Pancreas (tissue), 10 donors: ENCODE results near the gene PWWP2B. TPM values are rescaled to one million over a fixed set of nuclear protein-coding genes. Genes with fewer than 3 reads are reported as not detected.
"Not testable (repeated sequence)": the region's sequence is repeated elsewhere in the genome, so short reads cannot be mapped to it uniquely, and the experiment has no call there.

ENCODE experiments used
- ATAC-seq, 4 donors: fragments of 200-7000 bp; cut with Tn5 transposase; one replicate each; pipeline versions ENCODE4 v1.8.0 to v1.9.1; 2020; ENCODE audit warnings: mild to moderate bottlenecking in 4 of 4, moderate library complexity in 4 of 4
- DNase-seq, 6 donors: peaks; one replicate each; pipeline ENCODE4 v3.0.0-alpha.2; 2020
- FAIRE-seq: peaks from 2 replicates; lab custom pipeline; 2012; peaks lifted over from hg19 to GRCh38; lab: Jason Lieb, UNC
- H3K27ac ChIP-seq, 4 donors: fragments of 200-600 bp; sonication (generic); 1 replicate in 3 of 4; 2 replicates in 1 of 4; pipeline versions ENCODE4 v1.5.0 to v1.8.0; 2020
- H3K27me3 ChIP-seq, 4 donors: fragments of 200-600 bp; one replicate each; pipeline ENCODE4 v1.8.0; 2021
- H3K36me3 ChIP-seq, 3 donors: fragments of 200-600 bp; sonication (generic) in 1 of 3; one replicate each; pipeline versions ENCODE4 v1.5.0 to v1.8.0; 2020 to 2021
- H3K4me1 ChIP-seq, 3 donors: fragments of 200-600 bp; one replicate each; pipeline ENCODE4 v1.8.0; 2021
- H3K4me3 ChIP-seq, 4 donors: fragments of 200-600 bp; sonication (generic) in 2 of 4; one replicate each; pipeline versions ENCODE4 v1.5.0 to v1.8.0; 2020 to 2021
- H3K9me3 ChIP-seq, 4 donors: fragments of 200-600 bp; one replicate each; pipeline ENCODE4 v1.8.0; 2021
- CTCF ChIP-seq, 4 donors: fragments of 200-600 bp; sonication (generic) in 3 of 4; IDR thresholded peaks; one replicate each; pipeline versions ENCODE4 v1.5.0 to v1.8.0; 2021; ENCODE audit warnings: antibody characterized with exemption in 4 of 4
- WGBS, 2 donors: extraction: QIAGEN DNeasy Blood & Tissue Kit; methylation state at CpG; one replicate each; pipeline ENCODE4 v1.1.7; 2013; 5-methylcytosine and 5-hydroxymethylcytosine counted together
- intact Hi-C, 3 donors: fragments of 100-400 bp; cut with DNase I; formaldehyde crosslinking; loops; one replicate each; pipeline versions ENCODE4 v1.11.1 to v1.14.2; 2022
- polyA plus RNA-seq, 2 donors: library from polyadenylated mRNA; stranded (reverse); fragments of 200-250 nt; gene quantifications; one replicate each; pipeline ENCODE4 v1.2.3, GENCODE V29; 2013
- total RNA-seq, 6 donors: library from RNA; stranded (reverse); fragmentation: NEBNext Ultra II Directional in 4 of 6; extraction: Animal tissue kit (Norgen Biotek cat#: 25700) in 4 of 6; gene quantifications; one replicate each; pipeline versions ENCODE4 v1.2.1 to v1.2.4, GENCODE V29; 2021 to 2023
- donor health status: healthy with polysubstance abuse.
- donor health status: DM: no; HTN: no; CAD: no; lungs with moderate emphysema.
- donor health status: DM: no; HTN: no; CAD: no.
- donor health status: control.
- donor health status: control.
- donor health status: Bipolar disorder and iron deficiency.
- donor health status: DM: yes; HTN: yes; CAD: no.
- donor health status: DM: no; HTN: no; CAD: no.
- donor health status: DM: no; HTN: no; CAD: no.
- donor health status: DM: yes; HTN: yes; CAD: no.

Gene PWWP2B
- total and polyA plus RNA-seq, 8 donors, result 17.8 to 44.1 (median 25.2) TPM

- Histone ChIP-seq H3K9me3 (no peaks in the 10 kb centered on the region), H3K27me3 (no peaks in the 10 kb centered on the region), H3K36me3 (no peaks in the 10 kb centered on the region), H3K4me3 (no peak overlapping the region), H3K27ac (no peak overlapping the region), H3K4me1 (peaks cover 10% of the 10 kb centered on the region in 3 donors)
- FAIRE-seq, result no peak
- peak in 3 of 6 donors; percentile 16 to 57 (median 50) for DNase-seq
- TF ChIP-seq CTCF (IDR thresholded peaks at IDR 0.05), result no peak
- intact Hi-C loops, result loop anchor here (5.0 to 10.0 kb wide), 2 partner anchors 66 to 258 kb away; no protein-coding TSS in a partner anchor
- ATAC-seq, result no peak
- WGBS, 2 donors, result 77 to 84% methylated on average over 9 of the region's 9 CpGs
These were observed 10.6 kb upstream of the PWWP2B start for GRCh38 chr10:132386419-132386831.

- intact Hi-C loops, result loop anchor here (5.0 to 10.0 kb wide), 2 partner anchors 65 to 258 kb away; no protein-coding TSS in a partner anchor
- not testable (repeated sequence) for H3K9me3 ChIP-seq
These were observed 10.1 kb upstream of the PWWP2B start for GRCh38 chr10:132386896-132387295.

GRCh38 chr10:132387764-132388210 is 9.2 kb upstream of the PWWP2B start:
- no peak overlapping the region for H3K4me3 ChIP-seq
- TF ChIP-seq CTCF (IDR thresholded peaks at IDR 0.05), result peak; percentile 50 to 62 (median 54)
- no peaks in the 10 kb centered on the region for H3K36me3 ChIP-seq
- H3K27me3 ChIP-seq, result no peaks in the 10 kb centered on the region
- no peaks in the 10 kb centered on the region for H3K9me3 ChIP-seq
- WGBS, 2 donors, result 2 to 4% methylated on average over 16 to 26 of the region's 26 CpGs
- DNase-seq, result peak; percentile 60 to 95 (median 80)
- intact Hi-C loops, result loop anchor here (5.0 to 10.0 kb wide), 2 partner anchors 65 to 257 kb away; no protein-coding TSS in a partner anchor
- H3K27ac ChIP-seq, result no peak overlapping the region
- ATAC-seq, result peak in 3 of 4 donors; percentile 70 to 74 (median 72)
- peaks cover 10% of the 10 kb centered on the region in 3 donors for H3K4me1 ChIP-seq
- FAIRE-seq, result no peak

More at GRCh38 chr10:132386896-132387295, 10.1 kb upstream of the PWWP2B start:
- not testable (repeated sequence) for H3K27me3 ChIP-seq, ATAC-seq, H3K27ac ChIP-seq, H3K36me3 ChIP-seq, H3K4me3 ChIP-seq, FAIRE-seq
- H3K4me1 ChIP-seq, result peaks cover 10% of the 10 kb centered on the region in 3 donors
- 92 to 96% methylated on average over 1 of the region's 1 CpG for WGBS, 2 donors
- DNase-seq, result peak in 2 of 6 donors; percentile 16 to 33

- Histone ChIP-seq H3K9me3 (no peaks in the 10 kb centered on the region), H3K36me3 (no peaks in the 10 kb centered on the region), H3K4me3 (no peak overlapping the region), H3K4me1 (peaks cover 10% of the 10 kb centered on the region in 3 donors), H3K27me3 (no peaks in the 10 kb centered on the region), H3K27ac (peak overlapping the region; percentile 33 to 68 (median 50))
- FAIRE-seq (no peak), DNase-seq (peak; percentile 78 to 95 (median 84)), ATAC-seq (peak; percentile 66 to 88 (median 78))
- no peak for TF ChIP-seq CTCF (IDR thresholded peaks at IDR 0.05)
- WGBS, 2 donors, result 7 to 9% methylated on average over 22 of the region's 22 CpGs
- intact Hi-C loops, result loop anchor here (5.0 to 10.0 kb wide), 2 partner anchors 63 to 256 kb away; no protein-coding TSS in a partner anchor
These were observed 8.0 kb upstream of the PWWP2B start for GRCh38 chr10:132388891-132389432.

- no peaks in the 10 kb centered on the region for H3K27me3 ChIP-seq
- FAIRE-seq, result no peak
- no peak for TF ChIP-seq CTCF (IDR thresholded peaks at IDR 0.05)
- peaks cover 10% of the 10 kb centered on the region in 3 donors for H3K4me1 ChIP-seq
- H3K27ac ChIP-seq, result peak overlapping the region; percentile 33 to 68 (median 50)
- ATAC-seq, result peak; percentile 37 to 63 (median 48)
- WGBS, 2 donors, result 46 to 47% methylated on average over 14 to 16 of the region's 16 CpGs
- no peaks in the 10 kb centered on the region for H3K9me3 ChIP-seq
- DNase-seq, result peak; percentile 28 to 84 (median 51)
- intact Hi-C loops, result loop anchor here (5.0 to 10.0 kb wide), 3 partner anchors 63 to 255 kb away; no protein-coding TSS in a partner anchor
- no peak overlapping the region for H3K4me3 ChIP-seq
- no peaks in the 10 kb centered on the region for H3K36me3 ChIP-seq
These were observed 7.4 kb upstream of the PWWP2B start for GRCh38 chr10:132389433-132390169.
